Activated CD4-positive, alpha-beta T cell treated with anti-CD3 and anti-CD28 coated beads, Interleukin-2, amount 50 U/mL, for 16 hours (primary cell): ENCODE results near the gene ZNF488.
"Not testable (repeated sequence)": the region's sequence is repeated elsewhere in the genome, so short reads cannot be mapped to it uniquely, and the experiment has no call there.

Experiments
- DNase-seq: peaks from one replicate; pipeline ENCODE4 v3.0.0-alpha.2; 2020

Gene ZNF488

GRCh38 chr10:47384148-47384921 is at the start of gene ZNF488:
ZNF488 (minus strand) TSS chr10:47384293; CDS start chr10:47368829, 15,464 bp downstream.
- peak; percentile 68 for DNase-seq

- no peak for DNase-seq
Measured at GRCh38 chr10:47425813-47426419, 41.8 kb upstream of the ZNF488 start.

GRCh38 chr10:47424231-47424630 is 40.1 kb upstream of the ZNF488 start:
- no peak for DNase-seq

GRCh38 chr10:47423476-47423875 is 39.4 kb upstream of the ZNF488 start:
- DNase-seq, result no peak

GRCh38 chr10:47421057-47421952 is 37.2 kb upstream of the ZNF488 start:
- no peak for DNase-seq

- DNase-seq, result no peak
Measured at GRCh38 chr10:47420305-47421056, 36.4 kb upstream of the ZNF488 start.

GRCh38 chr10:47419421-47419820 is 35.3 kb upstream of the ZNF488 start:
- DNase-seq, result no peak

GRCh38 chr10:47418966-47419365 is 34.9 kb upstream of the ZNF488 start:
- no peak for DNase-seq

- no peak for DNase-seq
Measured at GRCh38 chr10:47418321-47418720, 34.2 kb upstream of the ZNF488 start.

GRCh38 chr10:47416305-47417218 is 32.5 kb upstream of the ZNF488 start:
- not testable (repeated sequence) for DNase-seq

GRCh38 chr10:47415520-47416304 is 31.6 kb upstream of the ZNF488 start:
- DNase-seq, result peak; percentile 2

- no peak for DNase-seq
Measured at GRCh38 chr10:47414752-47415519, 30.8 kb upstream of the ZNF488 start.

- DNase-seq, result no peak
Measured at GRCh38 chr10:47414227-47414592, 30.1 kb upstream of the ZNF488 start.

- no peak for DNase-seq
Measured at GRCh38 chr10:47413531-47414226, 29.6 kb upstream of the ZNF488 start.

- DNase-seq, result no peak
Measured at GRCh38 chr10:47412869-47413268, 28.8 kb upstream of the ZNF488 start.

GRCh38 chr10:47412177-47412730 is 28.2 kb upstream of the ZNF488 start:
- DNase-seq, result no peak

GRCh38 chr10:47410862-47411261 is 26.8 kb upstream of the ZNF488 start:
- no peak for DNase-seq

GRCh38 chr10:47410271-47410670 is 26.2 kb upstream of the ZNF488 start:
- DNase-seq, result no peak

GRCh38 chr10:47409866-47410256 is 25.8 kb upstream of the ZNF488 start:
- no peak for DNase-seq
